ENCODE measurements around the gene ECHDC1. TPM values are rescaled to one million over a fixed set of nuclear protein-coding genes. Genes with fewer than 3 reads are reported as not detected.
"Not testable (repeated sequence)": the region's sequence is repeated elsewhere in the genome, so short reads cannot be mapped to it uniquely, and the experiment has no call there.

Gene ECHDC1
- total RNA-seq, 4 donors from 2014 or later, result 51.9 to 91.0 (median 59.2) TPM

- Histone ChIP-seq H3K9me3 (no peaks in the 10 kb centered on the region), H3K36me3 (no peaks in the 10 kb centered on the region), H3K27me3 (no peaks in the 10 kb centered on the region), H3K27ac (peak overlapping the region in 3 of 4 donors; percentile 76 to 86 (median 86)), H3K4me1 (peaks cover 0 to 56% (median 26%) of the 10 kb centered on the region in 4 donors), H3K4me3 (peak overlapping the region; percentile 52 to 74 (median 57))
- 10 to 13% methylated on average over 10 of the region's 10 CpGs for WGBS, 2 donors
- DNase-seq (ENCODE audit: low spot score in 2 of 2), result no peak
- TF ChIP-seq POLR2A (IDR thresholded peaks at IDR 0.05), result no peak
- TF ChIP-seq EP300 (IDR thresholded peaks at IDR 0.05), result no peak
- TF ChIP-seq, protein P1, sequence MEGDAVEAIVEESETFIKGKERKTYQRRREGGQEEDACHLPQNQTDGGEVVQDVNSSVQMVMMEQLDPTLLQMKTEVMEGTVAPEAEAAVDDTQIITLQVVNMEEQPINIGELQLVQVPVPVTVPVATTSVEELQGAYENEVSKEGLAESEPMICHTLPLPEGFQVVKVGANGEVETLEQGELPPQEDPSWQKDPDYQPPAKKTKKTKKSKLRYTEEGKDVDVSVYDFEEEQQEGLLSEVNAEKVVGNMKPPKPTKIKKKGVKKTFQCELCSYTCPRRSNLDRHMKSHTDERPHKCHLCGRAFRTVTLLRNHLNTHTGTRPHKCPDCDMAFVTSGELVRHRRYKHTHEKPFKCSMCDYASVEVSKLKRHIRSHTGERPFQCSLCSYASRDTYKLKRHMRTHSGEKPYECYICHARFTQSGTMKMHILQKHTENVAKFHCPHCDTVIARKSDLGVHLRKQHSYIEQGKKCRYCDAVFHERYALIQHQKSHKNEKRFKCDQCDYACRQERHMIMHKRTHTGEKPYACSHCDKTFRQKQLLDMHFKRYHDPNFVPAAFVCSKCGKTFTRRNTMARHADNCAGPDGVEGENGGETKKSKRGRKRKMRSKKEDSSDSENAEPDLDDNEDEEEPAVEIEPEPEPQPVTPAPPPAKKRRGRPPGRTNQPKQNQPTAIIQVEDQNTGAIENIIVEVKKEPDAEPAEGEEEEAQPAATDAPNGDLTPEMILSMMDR (IDR thresholded peaks at IDR 0.05), result no peak
These were observed 988 bp downstream of the ECHDC1 start for GRCh38 chr6:127342296-127342945.

- Histone ChIP-seq H3K4me3 (peak overlapping the region in 3 of 4 donors; percentile 1 to 74 (median 62)), H3K4me1 (peaks cover 0 to 56% (median 26%) of the 10 kb centered on the region in 4 donors), H3K9me3 (no peaks in the 10 kb centered on the region), H3K27me3 (no peaks in the 10 kb centered on the region), H3K27ac (peak overlapping the region in 2 of 4 donors; percentile 76 to 86), H3K36me3 (no peaks in the 10 kb centered on the region)
- 67 to 69% methylated on average over 9 of the region's 9 CpGs for WGBS, 2 donors
- no peak for TF ChIP-seq EP300 (IDR thresholded peaks at IDR 0.05)
- TF ChIP-seq POLR2A (IDR thresholded peaks at IDR 0.05), result no peak
- TF ChIP-seq, protein P1 (IDR thresholded peaks at IDR 0.05), result no peak
- no peak for DNase-seq (ENCODE audit: low spot score in 2 of 2)
These were observed 1.8 kb downstream of the ECHDC1 start for GRCh38 chr6:127341471-127342202.

DNA sequence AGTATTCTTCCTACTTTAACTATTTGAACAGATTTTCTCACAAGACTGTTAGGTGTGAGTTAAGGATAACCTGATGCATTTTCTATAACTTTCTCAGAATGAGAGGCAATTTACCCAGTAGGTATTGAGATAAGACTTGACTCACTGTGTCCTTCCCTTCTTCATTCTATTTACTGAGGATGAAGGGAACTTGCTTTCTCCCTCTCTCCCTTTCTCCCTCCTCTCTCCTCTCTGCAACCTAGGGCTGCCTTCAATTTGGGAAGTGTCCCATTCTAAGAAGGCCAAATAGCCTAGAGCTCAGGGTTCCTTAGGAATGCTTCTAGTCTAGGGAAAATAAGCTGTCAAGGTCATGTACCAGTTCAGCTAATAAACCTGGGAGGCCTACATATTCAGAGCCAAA is 3.2 kb downstream of the ECHDC1 start:
- Histone ChIP-seq H3K4me3 (no peak overlapping the region), H3K9me3 (no peaks in the 10 kb centered on the region), H3K4me1 (peaks cover 0 to 62% (median 26%) of the 10 kb centered on the region in 4 donors), H3K27ac (no peak overlapping the region), H3K27me3 (no peaks in the 10 kb centered on the region), H3K36me3 (no peaks in the 10 kb centered on the region)
- DNase-seq (ENCODE audit: low spot score in 2 of 2), result no peak
- TF ChIP-seq EP300 (IDR thresholded peaks at IDR 0.05) (no peak), POLR2A (IDR thresholded peaks at IDR 0.05) (no peak)
- TF ChIP-seq, protein P1 (IDR thresholded peaks at IDR 0.05), result no peak

DNA sequence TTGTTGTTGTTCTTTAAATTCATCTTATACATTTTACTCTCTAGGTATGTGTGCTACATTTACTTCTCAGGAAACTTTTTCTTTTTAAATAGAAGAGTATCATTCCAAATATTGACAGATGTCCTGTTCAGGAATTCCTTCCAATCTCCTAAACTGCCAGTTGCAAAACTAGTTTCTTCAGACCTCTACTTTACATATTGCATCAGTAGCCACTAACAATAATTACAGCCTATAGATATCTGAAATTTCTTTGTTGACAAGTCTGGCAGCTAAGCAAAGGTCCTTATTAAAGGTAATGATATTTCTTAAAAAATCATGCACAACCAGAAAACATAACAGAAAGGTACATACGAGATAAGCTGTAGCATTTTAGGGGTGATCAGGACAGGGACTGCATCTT is 4.5 kb downstream of the ECHDC1 start:
- no peaks in the 10 kb centered on the region for H3K36me3 ChIP-seq
- H3K27me3 ChIP-seq, result no peaks in the 10 kb centered on the region
- H3K27ac ChIP-seq, result no peak overlapping the region
- TF ChIP-seq, protein P1 (IDR thresholded peaks at IDR 0.05), result no peak
- no peak for TF ChIP-seq POLR2A (IDR thresholded peaks at IDR 0.05)
- TF ChIP-seq EP300 (IDR thresholded peaks at IDR 0.05), result no peak
- no peaks in the 10 kb centered on the region for H3K9me3 ChIP-seq
- peaks cover 0 to 63% (median 23%) of the 10 kb centered on the region in 4 donors for H3K4me1 ChIP-seq
- 85 to 95% methylated on average over 1 of the region's 1 CpG for WGBS, 2 donors
- DNase-seq (ENCODE audit: low spot score in 2 of 2), result no peak
- no peak overlapping the region for H3K4me3 ChIP-seq

- Histone ChIP-seq H3K9me3 (no peaks in the 10 kb centered on the region), H3K27ac (no peak overlapping the region), H3K4me1 (peaks cover 0 to 17% (median 0%) of the 10 kb centered on the region in 4 donors), H3K27me3 (no peaks in the 10 kb centered on the region), H3K4me3 (no peak overlapping the region), H3K36me3 (peaks cover 0 to 19% (median 0%) of the 10 kb centered on the region in 3 donors)
- no peak for DNase-seq (ENCODE audit: low spot score in 2 of 2)
- TF ChIP-seq, protein P1 (IDR thresholded peaks at IDR 0.05), result no peak
- no peak for TF ChIP-seq EP300 (IDR thresholded peaks at IDR 0.05)
- 61 to 65% methylated on average over 4 of the region's 4 CpGs for WGBS, 2 donors
These were observed 10.9 kb downstream of the ECHDC1 start for GRCh38 chr6:127332383-127332961.

DNA sequence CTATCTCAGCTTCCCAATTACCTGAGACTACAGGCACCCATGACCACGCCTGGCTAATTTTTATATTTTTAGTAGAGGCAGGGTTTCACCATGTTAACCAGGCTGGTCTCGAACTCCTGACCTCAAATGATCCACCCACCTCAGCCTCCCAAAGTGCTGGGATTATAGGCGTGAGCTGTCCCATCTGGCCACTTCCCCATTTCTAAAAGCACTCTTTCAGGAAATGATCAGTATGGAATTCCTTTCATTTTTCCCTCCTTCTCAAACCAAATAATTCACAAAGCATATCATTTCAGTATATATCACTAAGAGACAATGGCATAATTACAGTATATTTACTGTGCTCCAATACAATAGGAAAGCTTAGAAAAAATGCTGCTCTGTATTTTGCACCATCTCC is 12.2 kb downstream of the ECHDC1 start:
- H3K4me3 ChIP-seq; H3K27ac ChIP-seq; H3K9me3 ChIP-seq; H3K27me3 ChIP-seq; DNase-seq (ENCODE audit: low spot score in 2 of 2): not testable (repeated sequence)
- Histone ChIP-seq H3K4me1 (peaks cover 0 to 16% (median 0%) of the 10 kb centered on the region in 4 donors), H3K36me3 (peaks cover 0 to 31% (median 0%) of the 10 kb centered on the region in 3 donors)
- WGBS, 2 donors, result 66 to 72% methylated on average over 3 of the region's 3 CpGs
